Measurements from ENCODE around the gene KCTD4. TPM values are rescaled to one million over a fixed set of nuclear protein-coding genes. Genes with fewer than 3 reads are reported as not detected.

KCTD4 gene
- total RNA-seq, 2 experiments from 2014 or later, result not detected

Other genes with a start within 250 kb of the KCTD4 start
- 1 to 10 TPM; 6.0 to 7.7 TPM for gene NUFIP1, start 211.6 kb downstream of the KCTD4 start, total RNA-seq
- 10 to 100 TPM; 28.7 to 29.6 TPM for gene GPALPP1, start 211.5 kb downstream of the KCTD4 start, total RNA-seq
- 10 to 100 TPM; 17.0 to 19.3 TPM for gene GTF2F2, start 80.5 kb downstream of the KCTD4 start, total RNA-seq
- 1,000 to 10,000 TPM; 3,114 to 3,198 TPM for gene TPT1, start 140.1 kb upstream of the KCTD4 start, total RNA-seq
- gene SLC25A30, start 217.3 kb upstream of the KCTD4 start, total RNA-seq, result 10 to 100 TPM; 23.5 to 28.4 TPM

Data from activated CD8-positive, alpha-beta memory T cell treated with anti-CD3 and anti-CD28 coated beads, Interleukin-2, amount 10 ng/mL, durations not matched to agents 7 days and 5 days (primary cell).